Activated T-helper 1 cell treated with anti-CD3 and anti-CD28 coated beads, Interleukin-12 subunit alpha, Interleukin-12 subunit beta, Interleukin-2, Interleukin-4 antibody, amounts not matched to agents 30 ng/mL and 10 ng/mL and 1 ng/mL, durations not matched to agents 14 hours and 24 hours and 36 hours (primary cell): ENCODE results near the gene AP3D1. TPM values are rescaled to one million over a fixed set of nuclear protein-coding genes. Genes with fewer than 3 reads are reported as not detected.

Experiments used
- DNase-seq: peaks from one replicate; pipeline ENCODE4 v3.0.0; 2021; ENCODE audit warnings: low spot score
- H3K27ac Mint-ChIP-seq: one replicate; pipeline ENCODE4 v1.8.0; 2021; ENCODE audit warnings: mild to moderate bottlenecking, mixed read lengths
- H3K27me3 Mint-ChIP-seq: one replicate; pipeline ENCODE4 v1.8.0; 2022; ENCODE audit warnings: mild to moderate bottlenecking, moderate library complexity, mixed read lengths; ENCODE audit not compliant: insufficient read depth
- H3K36me3 Mint-ChIP-seq: one replicate; pipeline ENCODE4 v1.8.0; 2021; ENCODE audit warnings: low read depth, mixed read lengths
- H3K4me1 Mint-ChIP-seq: one replicate; pipeline ENCODE4 v1.8.0; 2021; ENCODE audit warnings: low read depth, mixed read lengths
- H3K4me3 Mint-ChIP-seq: one replicate; pipeline ENCODE4 v1.8.0; 2021; ENCODE audit warnings: mild to moderate bottlenecking, moderate library complexity, mixed read lengths
- H3K9me3 Mint-ChIP-seq: one replicate; pipeline ENCODE4 v1.8.0; 2021; ENCODE audit warnings: mixed read lengths
- intact Hi-C: fragments of 100-400 bp; cut with micrococcal nuclease; formaldehyde crosslinking; loops from one replicate; pipeline ENCODE4 v1.15.1; 2024
- total RNA-seq: library from RNA; stranded (reverse); gene quantifications from 2 replicates; pipeline ENCODE4 v1.2.3, GENCODE V29; 2022

Gene AP3D1
- total RNA-seq, 1 donor from 2014 or later: 124 TPM

- intact Hi-C loops: no loop called here
- Mint-ChIP-seq H3K36me3 (peaks cover 5% of the 10 kb centered on the region), H3K4me3 (no peak overlapping the region), H3K27me3 (no peaks in the 10 kb centered on the region), H3K9me3 (no peaks in the 10 kb centered on the region), H3K4me1 (no peaks in the 10 kb centered on the region), H3K27ac (no peak overlapping the region)
- DNase-seq: no peak
Observed at GRCh38 chr19:2126879-2127518, 24.4 kb downstream of the AP3D1 start.

GRCh38 chr19:2123682-2124387 is 27.5 kb downstream of the AP3D1 start:
- Mint-ChIP-seq H3K36me3 (peaks cover 17% of the 10 kb centered on the region), H3K4me1 (no peaks in the 10 kb centered on the region), H3K27ac (no peak overlapping the region), H3K4me3 (no peak overlapping the region), H3K27me3 (no peaks in the 10 kb centered on the region), H3K9me3 (no peaks in the 10 kb centered on the region)
- intact Hi-C loops: no loop called here
- no peak for DNase-seq

DNA sequence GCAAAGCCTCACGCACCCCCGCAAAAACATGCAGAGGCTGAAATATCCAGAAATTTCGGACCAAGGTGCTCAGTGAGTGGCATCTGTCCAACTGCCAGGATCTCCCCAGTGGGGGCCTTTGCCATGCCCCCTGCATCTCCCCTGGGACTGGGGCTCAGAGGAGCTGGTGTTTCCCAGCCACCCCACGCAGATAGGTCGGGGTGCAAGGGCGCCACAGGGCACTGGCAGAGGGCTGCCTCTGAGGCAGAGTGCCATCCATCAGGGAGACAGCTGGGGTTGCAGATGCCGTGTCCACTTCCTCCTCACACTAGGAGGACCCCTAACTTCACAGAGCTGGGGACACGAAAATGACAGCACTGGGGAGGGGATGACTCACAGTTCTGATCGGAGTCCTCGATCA is 28.4 kb downstream of the AP3D1 start:
- intact Hi-C loops: no loop called here
- H3K4me1 Mint-ChIP-seq: no peaks in the 10 kb centered on the region
- H3K27ac Mint-ChIP-seq: no peak overlapping the region

DNA sequence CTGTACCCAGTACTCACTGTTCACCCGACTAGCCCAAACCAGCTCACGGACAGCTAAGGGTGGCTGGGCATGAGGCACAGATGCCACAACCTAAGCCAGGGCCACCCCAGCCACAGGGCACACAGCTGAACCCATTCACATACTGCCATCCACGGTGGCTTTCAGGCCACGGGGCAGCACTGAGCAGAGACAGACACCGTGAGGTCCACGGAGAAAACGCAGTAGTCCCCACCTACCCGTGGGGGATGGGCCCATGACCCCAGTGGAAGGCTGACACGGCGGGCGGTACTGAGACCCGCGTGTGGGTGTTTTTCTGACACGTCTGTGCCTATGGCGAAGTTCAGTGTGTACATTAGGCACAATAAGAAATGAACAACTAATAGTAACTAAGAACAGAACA is 29.1 kb downstream of the AP3D1 start:
- Mint-ChIP-seq H3K4me1 (no peaks in the 10 kb centered on the region), H3K4me3 (no peak overlapping the region), H3K27ac (no peak overlapping the region), H3K36me3 (peaks cover 26% of the 10 kb centered on the region), H3K27me3 (no peaks in the 10 kb centered on the region), H3K9me3 (no peaks in the 10 kb centered on the region)
- intact Hi-C loops: no loop called here
- DNase-seq: no peak

More for the DNA sequence above, 28.4 kb downstream of the AP3D1 start:
- Mint-ChIP-seq H3K9me3 (no peaks in the 10 kb centered on the region), H3K4me3 (no peak overlapping the region), H3K27me3 (no peaks in the 10 kb centered on the region), H3K36me3 (peaks cover 24% of the 10 kb centered on the region)
- no peak for DNase-seq

DNA sequence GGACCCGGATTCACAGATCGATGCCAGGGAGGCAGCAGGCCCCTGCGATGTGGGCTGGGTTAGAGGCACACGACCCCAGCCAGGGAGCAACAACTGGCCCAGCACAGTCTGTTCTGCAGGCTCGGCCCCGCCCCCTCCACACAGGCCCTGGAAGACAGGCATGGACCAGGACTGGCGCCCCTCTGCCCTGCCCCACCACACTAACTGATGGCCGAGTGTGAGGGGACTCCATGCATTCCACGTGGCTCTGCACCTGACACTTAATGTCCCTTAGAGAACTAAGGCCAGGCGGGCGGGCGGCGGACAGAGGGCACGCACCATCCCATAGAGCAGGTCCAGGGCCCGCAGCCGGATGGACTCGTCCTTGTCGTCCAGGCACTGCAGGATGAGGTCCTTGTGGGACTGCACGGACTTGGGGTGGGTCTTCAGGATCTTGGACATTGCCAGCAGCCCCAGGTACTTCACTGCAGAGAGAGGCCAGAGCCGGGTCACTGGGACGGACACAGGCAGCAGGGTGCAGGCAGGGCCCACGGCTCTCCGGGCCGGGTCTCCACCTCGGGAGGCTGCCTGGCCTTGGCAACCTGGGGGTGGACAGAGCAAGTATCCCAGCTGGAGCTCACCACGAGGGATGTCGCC is 29.8 kb downstream of the AP3D1 start:
- Mint-ChIP-seq H3K36me3 (peaks cover 26% of the 10 kb centered on the region), H3K4me3 (no peak overlapping the region), H3K27me3 (no peaks in the 10 kb centered on the region), H3K9me3 (no peaks in the 10 kb centered on the region), H3K4me1 (no peaks in the 10 kb centered on the region), H3K27ac (no peak overlapping the region)
- intact Hi-C loops: no loop called here
- no peak for DNase-seq

- Mint-ChIP-seq H3K4me1 (no peaks in the 10 kb centered on the region), H3K4me3 (no peak overlapping the region), H3K9me3 (no peaks in the 10 kb centered on the region), H3K27ac (no peak overlapping the region), H3K27me3 (no peaks in the 10 kb centered on the region), H3K36me3 (peaks cover 27% of the 10 kb centered on the region)
- intact Hi-C loops: no loop called here
- DNase-seq: no peak
Observed at GRCh38 chr19:2120821-2121220, 30.5 kb downstream of the AP3D1 start.

GRCh38 chr19:2119921-2120785 is 31.2 kb downstream of the AP3D1 start:
- Mint-ChIP-seq H3K4me3 (no peak overlapping the region), H3K27me3 (no peaks in the 10 kb centered on the region), H3K9me3 (no peaks in the 10 kb centered on the region), H3K27ac (no peak overlapping the region), H3K36me3 (peaks cover 30% of the 10 kb centered on the region), H3K4me1 (no peaks in the 10 kb centered on the region)
- intact Hi-C loops: no loop called here
- DNase-seq: no peak

DNA sequence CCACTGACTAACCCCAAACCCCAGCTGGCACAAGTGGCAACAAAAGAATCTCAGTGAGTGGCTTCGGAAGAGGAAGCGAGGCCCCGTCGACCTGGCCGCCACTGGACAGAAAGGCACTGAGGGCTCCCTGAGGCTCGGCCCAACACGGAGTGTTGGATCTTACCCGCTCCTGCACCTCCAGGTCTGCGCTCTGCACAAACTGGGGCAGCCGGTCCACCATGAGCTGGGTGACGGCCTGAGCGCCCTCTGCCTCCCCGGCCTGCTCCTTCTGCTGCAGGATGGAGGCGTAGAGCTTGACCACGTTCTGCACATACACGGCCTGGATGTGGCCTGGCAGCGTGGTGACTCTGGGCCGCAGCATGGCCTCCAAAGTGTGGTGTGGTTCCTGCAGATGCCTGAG is 32.9 kb downstream of the AP3D1 start:
- no peaks in the 10 kb centered on the region for H3K4me1 Mint-ChIP-seq
- H3K36me3 Mint-ChIP-seq: peaks cover 42% of the 10 kb centered on the region
- H3K27me3 Mint-ChIP-seq: no peaks in the 10 kb centered on the region

DNA sequence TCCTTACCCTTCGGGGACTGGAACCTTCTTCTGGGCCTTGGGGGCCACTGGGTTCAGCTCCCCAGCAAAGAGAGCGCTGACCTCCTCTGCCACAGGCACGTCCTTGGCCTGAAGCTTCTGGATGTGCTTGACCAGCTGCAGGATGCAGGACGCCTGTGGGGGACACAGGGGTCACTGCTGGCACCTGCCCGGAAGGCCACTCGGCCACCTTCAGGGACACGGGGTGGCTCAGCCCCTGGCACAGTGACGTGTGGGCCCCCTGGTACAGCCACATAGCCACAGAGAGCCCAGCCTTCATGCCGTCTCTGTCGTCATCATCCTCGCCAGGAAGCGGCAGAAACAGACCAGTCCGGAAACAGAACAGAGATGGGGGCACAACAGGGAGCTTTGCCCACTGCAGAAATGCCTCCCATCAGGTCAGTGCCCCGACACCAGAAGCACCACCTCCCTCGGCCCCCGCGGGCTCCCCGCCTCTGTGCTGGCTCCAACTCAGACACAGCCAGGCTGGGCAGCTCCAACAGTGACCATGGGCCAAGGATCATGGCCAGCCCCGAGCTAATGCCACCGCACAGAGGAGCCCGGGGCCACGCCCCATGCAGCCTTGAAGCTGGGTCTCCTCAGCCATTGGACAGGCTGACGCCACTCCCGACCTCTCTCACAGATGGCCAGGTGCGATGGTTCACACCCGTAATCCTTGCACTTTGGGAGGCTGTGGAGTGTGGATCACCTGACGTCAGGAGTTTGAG is 34.0 kb downstream of the AP3D1 start:
- no peak overlapping the region for H3K4me3 Mint-ChIP-seq
- H3K27ac Mint-ChIP-seq: no peak overlapping the region
- H3K9me3 Mint-ChIP-seq: no peaks in the 10 kb centered on the region
- H3K36me3 Mint-ChIP-seq: peaks cover 43% of the 10 kb centered on the region
- no peaks in the 10 kb centered on the region for H3K27me3 Mint-ChIP-seq
- H3K4me1 Mint-ChIP-seq: no peaks in the 10 kb centered on the region
- no peak for DNase-seq
- intact Hi-C loops: no loop called here

More for the DNA sequence above, 32.9 kb downstream of the AP3D1 start:
- Mint-ChIP-seq H3K27ac (no peak overlapping the region), H3K4me3 (no peak overlapping the region), H3K9me3 (no peaks in the 10 kb centered on the region)
- no peak for DNase-seq
- intact Hi-C loops: no loop called here

GRCh38 chr19:2116507-2116906 is 34.9 kb downstream of the AP3D1 start:
- peaks cover 44% of the 10 kb centered on the region for H3K36me3 Mint-ChIP-seq
- H3K4me3 Mint-ChIP-seq: no peak overlapping the region
- DNase-seq: no peak
- no peaks in the 10 kb centered on the region for H3K4me1 Mint-ChIP-seq
- H3K27ac Mint-ChIP-seq: no peak overlapping the region
- H3K27me3 Mint-ChIP-seq: no peaks in the 10 kb centered on the region
- no peaks in the 10 kb centered on the region for H3K9me3 Mint-ChIP-seq
- intact Hi-C loops: no loop called here

DNA sequence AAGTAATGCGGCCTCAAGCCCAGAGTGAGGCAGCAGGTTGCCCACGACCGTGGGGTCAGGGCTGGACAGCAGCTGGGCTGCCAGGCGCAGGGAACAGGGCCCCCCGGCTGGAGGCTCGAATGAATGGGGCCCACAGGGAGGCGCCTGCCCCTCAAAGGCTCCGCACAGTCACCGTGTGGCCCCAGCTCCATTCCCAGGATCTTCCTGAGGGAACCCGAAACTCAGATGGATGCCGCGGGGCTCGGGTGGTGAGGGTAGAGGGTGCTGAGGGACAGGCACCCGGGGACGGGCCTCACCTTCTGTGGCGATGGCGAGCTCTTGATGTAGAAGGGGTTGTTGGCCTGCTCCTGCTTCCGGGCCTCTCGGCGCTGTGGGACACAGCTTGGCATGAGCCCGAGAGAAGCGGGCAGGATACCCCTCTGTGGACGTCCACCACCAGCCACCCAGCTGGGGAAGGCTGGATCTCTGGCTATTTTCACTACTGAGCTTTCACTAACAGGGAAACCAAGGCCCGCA is 35.4 kb downstream of the AP3D1 start:
- no peaks in the 10 kb centered on the region for H3K4me1 Mint-ChIP-seq
- DNase-seq: no peak
- intact Hi-C loops: no loop called here
- peaks cover 39% of the 10 kb centered on the region for H3K36me3 Mint-ChIP-seq
- no peak overlapping the region for H3K4me3 Mint-ChIP-seq
- no peaks in the 10 kb centered on the region for H3K27me3 Mint-ChIP-seq
- H3K9me3 Mint-ChIP-seq: no peaks in the 10 kb centered on the region
- H3K27ac Mint-ChIP-seq: no peak overlapping the region

GRCh38 chr19:2115324-2115723 is 36.0 kb downstream of the AP3D1 start:
- intact Hi-C loops: no loop called here
- no peaks in the 10 kb centered on the region for H3K4me1 Mint-ChIP-seq
- H3K27me3 Mint-ChIP-seq: no peaks in the 10 kb centered on the region
- no peaks in the 10 kb centered on the region for H3K9me3 Mint-ChIP-seq
- H3K27ac Mint-ChIP-seq: no peak overlapping the region
- no peak for DNase-seq
- H3K4me3 Mint-ChIP-seq: no peak overlapping the region
- peaks cover 39% of the 10 kb centered on the region for H3K36me3 Mint-ChIP-seq
